AG08396 (cell line): ENCODE data around the gene PSMD11.
A peak's percentile ranks its signal among the peaks of the same experiment; 100 is the strongest.

Source experiments
- DNase-seq: peaks from one replicate; pipeline ENCODE4 v3.0.0; 2012; ENCODE audit warnings: low spot score, mixed read lengths

PSMD11 gene

GRCh38 chr17:32467949-32468348 lies 23.6 kb downstream of the PSMD11 start:
- DNase-seq, result no peak

- DNase-seq, result no peak
These were observed 26.3 kb downstream of the PSMD11 start for GRCh38 chr17:32470405-32471167.

DNA sequence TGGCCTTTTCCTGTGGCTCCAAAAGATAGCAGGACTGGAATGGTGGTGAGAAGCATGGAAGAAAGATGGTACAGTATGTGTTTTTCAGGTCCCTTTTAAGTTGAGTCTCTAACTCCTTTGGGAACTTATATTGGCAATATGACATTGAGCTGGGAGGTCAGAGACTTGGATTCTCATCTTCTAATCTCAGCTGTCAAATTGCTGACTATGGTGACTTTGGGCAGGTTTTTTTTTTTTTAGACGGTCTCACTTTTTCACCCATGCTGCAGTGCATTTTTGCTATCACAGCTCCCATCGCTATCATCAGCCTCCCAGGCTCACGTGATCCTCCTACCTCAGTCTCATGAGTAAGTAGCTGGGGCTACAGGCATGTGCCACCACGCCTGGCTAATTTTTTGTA lies 27.3 kb downstream of the PSMD11 start:
- no peak for DNase-seq

DNA sequence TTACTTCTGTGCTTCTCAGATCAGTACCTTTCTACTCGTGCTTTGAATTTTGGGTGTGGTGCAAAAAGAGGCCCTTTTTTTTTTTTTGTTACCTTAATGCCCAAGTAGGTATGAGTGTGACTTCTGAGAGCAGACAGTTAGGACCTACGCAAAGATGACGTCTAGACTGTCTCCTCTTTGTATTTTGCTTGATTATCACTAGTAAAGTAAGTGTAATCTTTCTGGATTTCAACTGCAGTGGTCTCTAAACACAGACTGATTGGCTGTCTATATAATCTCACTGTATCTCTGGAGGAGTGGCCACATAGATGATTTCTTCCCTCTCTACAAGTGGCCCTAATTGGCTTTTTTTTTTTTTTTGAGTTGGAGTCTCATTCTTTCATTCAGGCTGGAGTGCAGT lies 30.9 kb downstream of the PSMD11 start:
- DNase-seq, result no peak

DNA sequence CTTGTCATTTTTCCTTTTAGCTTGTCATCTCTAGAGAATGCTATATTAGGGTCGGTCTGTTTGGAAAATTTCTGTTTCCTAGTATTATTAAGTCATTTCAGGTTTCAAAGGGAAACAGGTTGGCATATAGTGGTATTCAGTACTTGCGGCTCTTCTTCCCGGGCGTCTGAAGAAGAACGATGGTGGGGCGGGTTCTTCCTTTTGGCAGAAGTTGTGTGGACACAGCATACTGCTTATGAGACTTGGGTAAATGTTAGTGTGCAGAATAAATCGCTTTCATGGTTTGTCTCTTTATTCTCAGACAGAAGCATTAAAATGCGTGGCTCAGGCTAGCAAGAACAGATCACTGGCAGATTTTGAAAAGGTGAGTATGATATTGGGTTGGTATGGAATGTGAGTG lies 32.9 kb downstream of the PSMD11 start:
- DNase-seq, result no peak

GRCh38 chr17:32479074-32479617 lies 34.8 kb downstream of the PSMD11 start:
- DNase-seq, result no peak

DNA sequence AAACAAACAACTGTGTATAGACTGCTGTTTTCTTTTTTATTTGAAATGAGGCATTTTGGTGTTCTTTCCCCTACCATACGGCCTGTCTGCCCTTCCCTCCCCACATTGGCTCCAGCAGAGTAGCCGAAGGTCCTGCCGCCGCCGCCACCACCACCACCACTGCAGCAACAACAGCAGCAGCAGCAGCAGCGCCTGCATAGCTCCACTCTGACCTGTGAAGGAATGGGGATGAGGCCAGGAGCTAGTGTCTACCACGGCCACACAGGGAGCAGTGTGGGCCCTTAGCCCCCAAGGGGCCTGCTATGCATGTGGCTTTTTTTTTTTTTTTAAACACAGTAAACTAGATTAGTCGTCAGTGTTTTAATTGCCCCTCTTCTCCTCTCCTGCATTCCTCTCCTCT lies 36.9 kb downstream of the PSMD11 start:
- DNase-seq, result no peak

DNA sequence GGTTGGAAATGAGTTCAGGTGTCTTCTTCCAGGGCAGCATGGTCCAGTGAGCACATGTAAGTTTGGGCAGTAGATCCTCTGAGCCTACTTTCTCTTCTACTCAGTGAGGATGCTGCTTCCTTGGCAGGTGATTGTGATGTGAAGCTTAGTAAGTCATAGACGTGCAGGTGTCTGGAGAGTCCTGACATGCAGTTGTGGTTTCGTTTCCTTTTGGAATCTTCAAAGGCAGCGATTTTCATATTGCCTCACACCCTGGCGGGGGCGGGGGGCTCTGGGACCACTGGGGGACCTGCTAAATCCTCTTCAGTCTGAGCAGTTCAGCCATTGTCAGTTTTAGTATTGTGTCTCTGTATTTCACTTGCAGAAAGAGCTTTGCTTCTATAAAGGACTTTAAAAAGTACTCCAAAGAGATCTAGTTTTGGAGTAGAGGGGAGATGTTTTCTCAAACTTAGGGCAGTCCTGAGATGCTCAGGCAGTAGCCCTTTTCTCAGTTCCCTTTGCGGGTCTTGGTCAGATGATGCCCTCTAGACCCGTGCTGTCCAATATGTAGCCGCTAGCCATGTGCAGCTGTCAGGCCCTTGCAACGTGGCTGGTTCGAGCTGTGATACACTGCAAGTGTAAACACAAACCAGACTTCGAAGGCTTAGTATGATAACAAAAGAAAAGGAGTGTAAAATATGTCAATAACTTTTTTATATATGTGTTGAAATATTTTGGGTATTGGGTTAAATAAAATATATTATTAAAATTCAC lies 38.4 kb downstream of the PSMD11 start:
- DNase-seq, result no peak

DNA sequence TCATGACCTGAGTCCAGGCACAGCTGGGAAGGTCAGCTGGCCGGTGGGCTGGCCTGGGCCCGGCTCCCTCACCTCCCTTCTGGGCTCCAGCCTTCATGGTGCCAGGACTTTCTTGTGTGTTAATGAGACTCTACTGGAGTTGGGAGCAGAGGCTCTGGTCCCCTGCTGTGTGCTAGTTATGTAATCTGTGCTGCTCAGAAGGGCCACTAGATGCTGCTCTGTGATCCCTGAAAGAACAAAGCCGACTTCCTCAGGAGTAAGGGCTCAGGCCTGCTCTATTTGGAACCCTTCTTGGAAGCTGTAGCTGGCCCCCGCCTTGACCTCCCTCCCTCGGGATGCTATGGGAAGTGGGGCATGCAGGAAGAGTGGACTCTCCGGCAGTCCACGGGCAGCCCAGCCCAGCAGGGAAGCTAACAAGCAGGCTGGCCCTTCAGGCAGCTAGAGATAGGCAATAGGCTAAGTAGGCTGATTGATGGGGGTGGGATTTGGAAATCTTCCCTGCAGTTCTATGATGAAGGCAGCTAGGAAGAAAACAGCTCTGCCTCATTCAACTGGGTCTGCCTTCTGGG lies 39.2 kb downstream of the PSMD11 start:
- DNase-seq, result peak; percentile 66

DNA sequence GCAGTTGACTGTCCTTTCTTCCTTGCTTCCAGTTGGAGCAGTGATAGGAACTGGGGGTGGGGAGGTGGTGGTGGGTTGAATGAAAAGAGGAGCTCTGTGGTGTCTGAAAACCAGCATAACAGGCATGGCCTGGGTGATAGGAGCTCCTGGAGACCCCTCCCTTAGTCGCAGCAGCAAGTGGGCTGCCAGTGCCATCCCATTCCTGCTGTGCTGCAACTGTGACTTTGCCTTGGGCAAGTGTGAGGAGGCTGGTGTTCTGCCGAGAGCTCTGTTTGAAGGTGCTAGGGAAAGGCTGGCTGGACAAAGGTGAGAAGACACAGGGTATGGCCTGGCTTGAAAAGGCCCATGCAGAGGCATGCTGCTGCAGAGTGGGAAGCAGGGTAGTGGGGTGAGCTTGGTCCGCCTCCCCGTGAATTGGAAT lies 39.7 kb downstream of the PSMD11 start:
- no peak for DNase-seq

- DNase-seq, result no peak
These were observed 40.3 kb downstream of the PSMD11 start for GRCh38 chr17:32484628-32485027.

DNA sequence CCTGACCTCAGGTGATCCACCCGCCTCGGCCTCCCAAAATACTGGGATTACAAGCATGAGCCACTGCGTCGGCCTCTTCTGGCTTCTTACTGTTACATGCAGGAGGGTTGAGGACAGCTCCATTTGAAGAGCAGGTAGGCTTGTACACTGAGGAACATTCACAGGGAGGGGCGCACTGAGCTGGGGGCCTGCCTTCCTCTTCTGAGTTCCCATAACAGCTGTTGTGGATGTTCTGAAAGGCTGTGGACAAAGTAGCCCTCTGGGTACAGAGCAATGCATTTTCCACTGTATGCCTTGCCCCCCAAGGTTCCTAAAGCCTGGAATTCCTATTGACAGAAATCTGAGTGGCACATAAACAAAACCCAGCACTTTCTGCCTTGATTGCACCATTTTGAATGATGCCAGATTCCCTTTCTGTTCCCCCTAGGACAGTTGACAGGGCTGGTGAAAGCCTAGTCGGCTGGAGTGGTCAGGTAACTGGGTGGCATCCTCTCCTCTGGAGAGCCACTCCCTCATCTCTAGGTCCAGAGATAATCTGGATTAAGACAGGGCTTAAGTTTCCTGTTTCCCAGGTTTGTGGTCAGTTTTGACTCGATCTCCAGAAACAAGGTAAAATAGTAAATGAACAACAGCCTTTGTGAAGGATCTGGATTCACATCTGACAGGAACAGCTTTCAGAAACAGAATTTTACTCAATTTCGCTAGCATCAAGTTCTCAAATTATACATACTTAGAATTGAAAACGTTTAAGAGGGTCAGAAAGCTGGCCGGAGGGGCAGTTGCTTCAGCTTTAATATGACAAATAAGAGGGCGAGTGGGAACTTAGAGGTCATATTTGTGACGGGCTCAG lies 41.2 kb downstream of the PSMD11 start:
- DNase-seq, result no peak

DNA sequence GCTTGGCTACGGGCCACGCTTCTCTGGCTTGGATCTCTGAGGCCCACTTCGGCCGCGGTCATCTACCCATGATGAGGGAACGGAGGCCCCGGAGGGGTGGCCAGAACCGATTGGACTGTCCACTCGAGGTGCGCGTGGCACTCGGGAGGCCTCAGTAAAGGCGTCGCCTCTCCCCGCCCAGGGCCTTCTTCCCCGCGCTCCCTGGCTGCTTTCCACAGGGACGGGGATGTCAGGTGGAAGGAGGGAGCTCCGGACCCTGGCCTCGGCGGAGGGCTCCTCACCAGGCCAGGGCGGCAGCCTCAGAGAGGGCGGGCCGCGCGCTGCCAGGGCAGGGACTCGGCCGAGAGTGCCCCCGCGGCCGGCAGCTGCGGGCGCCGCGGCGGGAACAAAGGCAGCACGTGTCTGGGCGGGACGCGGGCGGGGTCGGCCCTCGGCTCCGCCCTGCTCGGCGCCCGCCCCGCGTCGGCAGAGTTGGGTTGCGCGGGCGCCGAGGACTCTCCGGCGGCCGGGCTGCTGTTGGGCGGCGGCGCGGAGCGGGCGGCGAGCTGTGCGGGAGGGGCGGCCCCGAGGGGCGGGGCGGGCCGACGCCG lies 41.9 kb downstream of the PSMD11 start:
- DNase-seq, result peak; percentile 94

DNA sequence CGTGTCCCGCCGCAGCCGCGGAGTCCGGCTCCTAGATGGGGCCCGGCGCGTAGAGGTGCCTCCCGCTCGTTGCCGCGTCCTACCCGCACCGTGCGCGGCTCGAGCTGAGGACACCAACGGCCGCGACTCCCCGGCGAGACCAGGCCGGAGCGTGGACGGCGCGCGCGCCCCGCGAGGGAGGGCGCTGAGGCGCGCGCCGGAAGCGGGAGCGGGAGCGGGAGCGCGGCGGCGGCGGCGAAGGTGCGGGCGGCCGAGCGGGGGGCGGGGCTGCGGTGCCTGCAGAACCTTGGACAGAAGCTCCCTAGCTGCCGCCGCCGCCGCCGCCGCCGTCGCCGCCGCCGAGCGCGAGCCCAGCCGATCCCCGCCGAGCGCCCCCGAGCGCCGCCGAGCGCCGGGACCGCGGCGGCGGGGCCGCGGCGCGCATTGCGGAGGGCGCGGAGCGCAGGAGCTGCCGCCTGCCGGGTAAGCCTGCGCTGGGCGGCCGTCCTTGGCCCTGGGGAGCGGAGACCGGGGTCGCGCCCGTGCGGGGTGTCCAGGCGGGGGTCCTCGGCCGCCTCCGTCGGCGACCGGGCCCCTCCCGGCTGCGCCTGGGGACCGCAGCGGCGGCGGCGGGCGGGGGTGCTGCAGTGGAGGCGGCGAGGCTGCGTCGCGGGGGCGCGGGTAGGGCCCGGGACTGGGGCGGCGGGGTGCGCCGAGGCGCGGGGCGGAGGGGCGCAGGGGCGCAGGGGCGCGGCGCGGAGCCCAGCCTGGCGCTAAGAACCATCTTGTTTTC lies 42.6 kb downstream of the PSMD11 start, which contains the start of gene CDK5R1:
CDK5R1 (plus strand) TSS at position 293 of the 772 bp plus-strand sequence. CDS start 628 bp downstream, outside the sequence.
- peak; percentile 94 for DNase-seq

GRCh38 chr17:32487473-32488176 lies 43.3 kb downstream of the PSMD11 start:
- DNase-seq, result peak; percentile 44

DNA sequence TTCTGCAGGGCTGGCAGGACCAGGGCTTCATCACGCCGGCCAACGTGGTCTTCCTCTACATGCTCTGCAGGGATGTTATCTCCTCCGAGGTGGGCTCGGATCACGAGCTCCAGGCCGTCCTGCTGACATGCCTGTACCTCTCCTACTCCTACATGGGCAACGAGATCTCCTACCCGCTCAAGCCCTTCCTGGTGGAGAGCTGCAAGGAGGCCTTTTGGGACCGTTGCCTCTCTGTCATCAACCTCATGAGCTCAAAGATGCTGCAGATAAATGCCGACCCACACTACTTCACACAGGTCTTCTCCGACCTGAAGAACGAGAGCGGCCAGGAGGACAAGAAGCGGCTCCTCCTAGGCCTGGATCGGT lies 43.9 kb downstream of the PSMD11 start:
- DNase-seq, result no peak

GRCh38 chr17:32488604-32489180 lies 44.4 kb downstream of the PSMD11 start:
- DNase-seq, result no peak

GRCh38 chr17:32489320-32490100 lies 45.2 kb downstream of the PSMD11 start:
- no peak for DNase-seq

DNA sequence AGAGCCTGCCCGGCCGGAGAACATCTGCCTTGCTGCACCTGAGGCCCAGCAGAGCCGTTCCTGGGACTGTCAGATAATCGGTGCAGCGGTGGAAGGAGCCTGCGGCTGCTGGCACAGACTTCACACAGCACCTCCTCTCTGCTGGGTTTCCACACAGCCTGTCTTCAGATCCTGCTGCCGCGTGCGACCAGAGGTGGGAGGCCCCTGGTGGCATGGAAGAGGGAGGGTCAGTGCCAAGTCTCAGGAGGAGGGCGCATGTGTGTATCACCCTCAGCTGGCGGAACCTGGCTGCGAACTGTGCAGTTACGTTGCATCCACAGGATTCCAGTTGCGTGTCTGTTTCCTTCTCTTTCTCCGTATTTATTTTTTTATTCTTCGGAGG lies 45.8 kb downstream of the PSMD11 start:
- DNase-seq, result no peak
